22Rv1 (cell line): ENCODE measurements around the gene VWA5B1.

ENCODE experiments used
- H3K27ac ChIP-seq: fragments of 450-650 bp; 2 replicates; pipeline ENCODE4 v1.5.1; 2017
- ZFX ChIP-seq: fragments of 450-650 bp; IDR thresholded peaks from 2 replicates; pipeline ENCODE4 v1.6.1; 2017; ENCODE audit warnings: antibody characterized with exemption, borderline replicate concordance
- TF ChIP-seq, protein P1 (sequence below): fragments of 450-650 bp; IDR thresholded peaks from 2 replicates; pipeline ENCODE4 v1.5.1; 2017; ENCODE audit warnings: mild to moderate bottlenecking

The VWA5B1 gene

DNA sequence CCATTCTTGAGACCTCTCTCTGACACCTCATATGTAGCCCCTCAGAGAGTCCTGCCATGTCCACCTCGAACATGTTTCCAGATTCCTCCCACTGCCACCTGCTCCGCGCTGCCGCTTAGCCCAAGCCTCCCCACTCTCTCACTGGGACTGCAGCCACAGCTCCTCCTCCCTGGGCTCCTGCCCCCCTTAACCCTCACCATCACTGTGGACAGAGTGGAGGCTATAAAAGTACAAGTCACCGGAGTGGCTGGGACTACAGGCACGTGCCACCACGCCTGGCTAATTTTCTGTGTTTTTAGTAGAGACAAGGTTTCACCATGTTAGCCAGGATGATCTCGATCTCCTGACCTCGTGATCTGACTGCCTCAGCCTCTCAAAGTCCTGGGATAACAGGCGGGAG, 77.0 kb downstream of the VWA5B1 start:
- H3K27ac ChIP-seq: no peak overlapping the region

DNA sequence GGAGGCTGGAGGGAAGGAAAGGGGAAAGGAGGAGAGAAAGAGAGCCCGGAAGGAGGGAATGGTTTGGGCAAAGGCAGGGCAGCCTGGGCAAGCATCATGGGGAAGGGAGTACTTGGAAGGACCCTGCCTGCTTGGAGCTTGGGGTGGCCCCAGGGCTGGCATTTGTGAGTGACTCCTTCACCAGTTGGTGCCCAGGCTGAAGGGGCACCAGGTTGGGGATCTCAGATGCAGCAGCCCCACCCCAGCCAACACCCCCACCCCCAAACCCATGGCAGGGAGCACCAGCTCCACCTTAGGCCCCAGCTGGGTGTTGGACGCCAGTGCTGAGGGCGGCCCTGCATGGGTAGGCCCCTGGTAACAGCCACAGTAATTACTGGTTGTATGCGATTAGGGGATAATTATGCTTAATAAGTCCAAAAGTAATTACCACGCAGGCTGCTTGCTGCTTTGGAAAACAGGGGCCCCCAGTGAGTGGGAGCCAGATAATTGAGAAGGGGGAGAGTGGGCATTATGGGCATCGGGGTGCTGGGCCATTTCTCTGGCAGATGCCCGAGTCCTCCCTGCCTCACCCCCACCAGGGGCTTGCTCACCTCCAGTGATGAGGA, 78.3 kb downstream of the VWA5B1 start:
- TF ChIP-seq ZFX: no peak
- TF ChIP-seq, protein P1, sequence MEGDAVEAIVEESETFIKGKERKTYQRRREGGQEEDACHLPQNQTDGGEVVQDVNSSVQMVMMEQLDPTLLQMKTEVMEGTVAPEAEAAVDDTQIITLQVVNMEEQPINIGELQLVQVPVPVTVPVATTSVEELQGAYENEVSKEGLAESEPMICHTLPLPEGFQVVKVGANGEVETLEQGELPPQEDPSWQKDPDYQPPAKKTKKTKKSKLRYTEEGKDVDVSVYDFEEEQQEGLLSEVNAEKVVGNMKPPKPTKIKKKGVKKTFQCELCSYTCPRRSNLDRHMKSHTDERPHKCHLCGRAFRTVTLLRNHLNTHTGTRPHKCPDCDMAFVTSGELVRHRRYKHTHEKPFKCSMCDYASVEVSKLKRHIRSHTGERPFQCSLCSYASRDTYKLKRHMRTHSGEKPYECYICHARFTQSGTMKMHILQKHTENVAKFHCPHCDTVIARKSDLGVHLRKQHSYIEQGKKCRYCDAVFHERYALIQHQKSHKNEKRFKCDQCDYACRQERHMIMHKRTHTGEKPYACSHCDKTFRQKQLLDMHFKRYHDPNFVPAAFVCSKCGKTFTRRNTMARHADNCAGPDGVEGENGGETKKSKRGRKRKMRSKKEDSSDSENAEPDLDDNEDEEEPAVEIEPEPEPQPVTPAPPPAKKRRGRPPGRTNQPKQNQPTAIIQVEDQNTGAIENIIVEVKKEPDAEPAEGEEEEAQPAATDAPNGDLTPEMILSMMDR: no peak

More for the DNA sequence above, 77.0 kb downstream of the VWA5B1 start:
- TF ChIP-seq ZFX: no peak
- TF ChIP-seq, protein P1: no peak

DNA sequence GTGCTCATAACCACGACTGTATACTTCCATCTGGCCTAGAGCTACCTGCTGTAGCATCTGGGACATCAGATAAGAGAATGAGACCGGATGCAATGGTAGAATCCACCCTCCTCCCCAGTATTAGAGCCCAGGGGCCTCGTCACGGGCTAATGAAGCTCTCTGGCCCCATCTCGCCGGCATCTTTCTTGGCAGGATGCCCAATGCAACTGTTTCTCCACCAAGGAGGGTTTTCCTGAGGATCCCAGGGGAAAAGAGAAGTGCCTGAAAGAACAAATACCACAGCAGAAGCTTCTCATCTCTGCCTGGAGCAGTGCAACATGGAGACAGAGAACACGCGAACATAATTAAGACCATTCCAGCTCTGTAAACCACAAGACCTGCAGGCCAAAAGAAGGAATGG, 80.0 kb downstream of the VWA5B1 start:
- TF ChIP-seq ZFX: no peak
- TF ChIP-seq, protein P1: no peak
- no peak overlapping the region for H3K27ac ChIP-seq

More for the DNA sequence above, 78.3 kb downstream of the VWA5B1 start:
- no peak overlapping the region for H3K27ac ChIP-seq

DNA sequence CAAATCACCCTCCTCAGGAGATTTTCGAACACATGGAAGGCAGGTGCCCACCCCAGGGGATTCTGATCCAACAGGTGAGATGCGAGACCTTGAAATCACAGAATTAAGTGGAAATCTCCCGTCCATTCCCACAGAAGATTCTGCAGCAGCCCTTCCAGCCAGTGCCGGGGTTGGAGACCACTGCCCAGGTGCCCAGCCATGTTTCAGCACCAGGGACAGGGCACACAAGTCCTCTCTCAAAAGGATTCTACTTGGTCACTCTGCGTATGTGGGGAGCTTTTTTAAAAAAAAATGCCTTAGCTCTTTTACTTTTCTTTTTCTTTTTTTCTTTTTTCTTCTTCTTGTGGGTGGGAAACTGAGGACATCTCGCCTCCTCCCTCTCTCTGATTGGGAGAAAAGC, 80.7 kb downstream of the VWA5B1 start:
- no peak for TF ChIP-seq ZFX
- TF ChIP-seq, protein P1: no peak
- H3K27ac ChIP-seq: no peak overlapping the region

DNA sequence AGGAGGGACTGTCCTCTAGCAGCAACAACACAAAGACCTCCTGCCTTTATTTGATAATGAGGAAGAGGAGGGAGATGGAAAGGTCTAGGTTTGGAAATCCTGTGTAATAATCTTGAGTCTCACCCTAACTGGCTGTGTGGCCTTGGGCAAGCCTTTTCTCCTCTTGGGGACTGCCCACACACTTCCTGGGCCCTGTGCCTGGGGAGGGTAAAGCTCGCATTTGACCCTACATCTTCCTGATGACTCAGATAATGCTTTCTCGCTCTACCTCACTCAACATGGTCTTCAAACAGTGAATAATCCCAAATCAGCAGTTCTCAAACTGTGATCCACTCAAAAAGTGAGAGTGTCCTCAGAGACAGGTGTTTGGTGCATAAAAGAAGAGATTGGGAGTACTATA, 81.2 kb downstream of the VWA5B1 start:
- no peak for TF ChIP-seq ZFX
- TF ChIP-seq, protein P1: no peak
- no peak overlapping the region for H3K27ac ChIP-seq

DNA sequence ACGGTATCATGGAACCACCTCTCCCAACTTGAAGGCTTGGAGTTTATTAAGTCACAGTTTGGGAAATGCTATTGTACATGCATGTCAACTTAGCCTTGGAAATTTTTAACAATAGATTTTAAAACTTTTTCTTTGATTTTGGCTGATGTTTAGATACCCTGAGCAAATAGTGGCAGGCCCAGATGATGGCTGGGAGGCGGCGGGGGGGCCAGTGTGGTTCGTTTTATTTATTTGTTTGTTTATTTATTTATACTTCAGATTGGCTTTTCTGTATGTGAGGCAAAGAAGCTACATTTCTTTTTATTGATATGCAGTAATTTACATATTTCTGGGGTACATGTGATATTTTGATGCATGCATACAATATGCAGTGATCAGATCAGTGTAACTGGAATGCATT, 82.0 kb downstream of the VWA5B1 start:
- no peak overlapping the region for H3K27ac ChIP-seq
- TF ChIP-seq, protein P1: no peak
- TF ChIP-seq ZFX: no peak

DNA sequence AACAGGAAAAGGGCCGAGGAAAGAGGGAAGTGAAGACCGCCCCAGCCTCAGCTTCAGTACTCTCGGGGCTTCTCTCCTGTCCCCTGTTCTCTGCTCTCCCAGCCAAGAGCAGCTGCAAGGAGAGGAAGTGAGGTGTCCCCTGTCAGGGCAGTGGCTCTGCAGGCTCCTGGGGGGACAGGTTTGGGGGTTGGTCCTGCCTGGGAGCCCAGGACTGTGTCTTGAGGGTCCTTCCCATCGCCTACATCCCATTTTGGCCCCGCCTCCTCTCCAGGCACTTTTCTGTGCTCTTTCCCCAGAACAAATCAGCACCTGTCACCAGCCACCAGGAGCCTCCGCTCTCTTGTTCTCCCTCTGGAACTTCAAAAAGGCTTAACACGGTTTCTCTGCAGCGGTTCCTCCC, 82.6 kb downstream of the VWA5B1 start:
- no peak for TF ChIP-seq ZFX
- TF ChIP-seq, protein P1: no peak
- H3K27ac ChIP-seq: no peak overlapping the region
